Smooth muscle cell (in vitro differentiated cells): ENCODE data around the gene ACOT2. TPM values are rescaled to one million over a fixed set of nuclear protein-coding genes. Genes with fewer than 3 reads are reported as not detected.
"Not testable (repeated sequence)": the region's sequence is repeated elsewhere in the genome, so short reads cannot be mapped to it uniquely, and the experiment has no call there.

ENCODE experiments used
- DNase-seq: peaks from one replicate; lab custom pipeline; 2025; ENCODE audit not compliant: unreplicated experiment; lab: John Stamatoyannopoulos, UW
- H2AFZ ChIP-seq: fragments of 200-600 bp; sonication (generic); 2 replicates; pipeline ENCODE4 v1.6.0; 2016; ENCODE audit warnings: antibody characterized with exemption, low read depth, mild to moderate bottlenecking
- H3F3A ChIP-seq: fragments of 200-600 bp; sonication (generic); 2 replicates; pipeline ENCODE4 v1.6.0; 2017; ENCODE audit warnings: antibody characterized with exemption, low read depth
- H3K27ac ChIP-seq: fragments of 200-600 bp; sonication (generic); 2 replicates; pipeline ENCODE4 v1.5.1; 2016; ENCODE audit warnings: low read depth, mild to moderate bottlenecking
- H3K27me3 ChIP-seq: fragments of 200-600 bp; sonication (generic); 2 replicates; pipeline ENCODE4 v1.6.1; 2016; ENCODE audit warnings: low read depth, mild to moderate bottlenecking
- H3K36me3 ChIP-seq: fragments of 200-600 bp; sonication (generic); 2 replicates; pipeline ENCODE4 v1.5.1; 2016; ENCODE audit warnings: low read depth
- H3K4me1 ChIP-seq: fragments of 200-600 bp; sonication (generic); 2 replicates; pipeline ENCODE4 v1.5.1; 2016; ENCODE audit warnings: low read depth
- H3K4me2 ChIP-seq: fragments of 200-600 bp; sonication (generic); 2 replicates; pipeline ENCODE4 v1.6.0; 2016; ENCODE audit warnings: mild to moderate bottlenecking
- H3K4me3 ChIP-seq: fragments of 200-600 bp; sonication (generic); 2 replicates; pipeline ENCODE4 v1.5.1; 2016; ENCODE audit warnings: mild to moderate bottlenecking
- H3K79me2 ChIP-seq: fragments of 200-600 bp; sonication (generic); 2 replicates; pipeline ENCODE4 v1.6.0; 2016; ENCODE audit warnings: low read depth, mild to moderate bottlenecking
- H3K9ac ChIP-seq: fragments of 200-600 bp; sonication (generic); 2 replicates; pipeline ENCODE4 v1.6.0; 2016; ENCODE audit warnings: low read depth
- H3K9me3 ChIP-seq: fragments of 200-600 bp; sonication (generic); replicated peaks from 2 replicates; pipeline ENCODE4 v1.5.1; 2016; ENCODE audit warnings: low read depth
- H4K20me1 ChIP-seq: fragments of 200-600 bp; sonication (generic); 2 replicates; pipeline ENCODE4 v1.6.0; 2016; ENCODE audit warnings: low read depth
- WGBS: methylation state at CpG from one replicate; pipeline ENCODE4 v1.1.7; 2016; ENCODE audit warnings: low lambda C conversion rate; 5-methylcytosine and 5-hydroxymethylcytosine counted together
- polyA plus RNA-seq: library from polyadenylated mRNA; unstranded; fragments of >200 nt; fragmentation: Nextera tagmentation; extraction: Ambion mirVana; gene quantifications from 2 replicates; pipeline ENCODE4 v1.2.1, GENCODE V29; 2016
- total RNA-seq: library from RNA; depleted of rRNA; stranded (reverse); fragments of >200 nt; gene quantifications from 2 replicates; pipeline ENCODE4 v1.2.3, GENCODE V29; 2014
- TF ChIP-seq, protein P1 (sequence below): fragments of 200-600 bp; sonication (generic); IDR thresholded peaks from 2 replicates; pipeline ENCODE4 v1.5.1; 2017; ENCODE audit warnings: borderline replicate concordance, mild to moderate bottlenecking, antibody characterized with exemption; ENCODE audit not compliant: insufficient read depth, poor library complexity, severe bottlenecking

The ACOT2 gene
- total and polyA plus RNA-seq, 2 experiments from 2014 or later: 14.7 to 20.5 TPM

DNA sequence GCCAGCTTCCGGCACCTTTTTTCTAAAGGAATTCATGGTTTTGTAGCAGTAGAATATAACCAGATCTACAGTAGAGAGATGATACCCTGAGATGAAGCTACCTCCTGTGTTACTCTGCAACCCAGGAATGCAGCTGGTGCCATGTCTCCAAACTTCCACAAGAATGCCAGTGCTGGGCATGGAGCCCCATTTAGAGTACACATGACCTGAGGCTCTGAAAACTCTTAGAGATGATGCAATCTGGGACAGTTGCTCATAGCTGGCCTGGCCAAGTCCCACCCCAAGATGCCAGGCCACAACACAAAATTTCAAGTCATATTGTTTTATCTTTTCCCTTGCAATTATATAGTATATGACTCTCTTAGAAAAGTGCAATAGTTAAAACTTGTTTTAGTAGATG lies 23.7 kb upstream of the ACOT2 start:
- H3F3A ChIP-seq, H3K4me3 ChIP-seq, H3K9me3 ChIP-seq, DNase-seq, H3K9ac ChIP-seq, H3K36me3 ChIP-seq, H3K27ac ChIP-seq, H3K4me2 ChIP-seq, H2AFZ ChIP-seq, H4K20me1 ChIP-seq, H3K4me1 ChIP-seq, H3K79me2 ChIP-seq, H3K27me3 ChIP-seq: not testable (repeated sequence)
- 86% methylated on average over 1 of the region's 1 CpG for WGBS

DNA sequence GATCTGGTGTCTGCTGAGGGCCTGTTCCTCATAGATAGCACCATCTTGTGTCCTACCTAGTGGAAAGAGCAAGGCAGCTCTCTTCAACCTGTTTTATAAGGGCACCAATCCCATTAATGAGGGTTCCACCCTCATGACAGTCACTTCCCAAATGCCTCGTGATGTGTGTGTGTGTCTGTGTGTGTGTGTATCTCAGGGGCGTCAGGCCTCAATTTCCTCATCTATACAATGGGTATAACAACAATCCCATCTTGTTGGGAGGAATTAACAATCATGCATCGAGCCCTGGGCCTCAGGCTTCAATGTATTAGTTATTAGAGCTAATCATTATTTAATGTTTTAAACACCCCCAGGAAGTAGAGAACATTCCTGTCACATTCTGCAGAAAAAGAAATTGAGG lies 19.9 kb upstream of the ACOT2 start:
- H3K4me2 ChIP-seq, H3K27ac ChIP-seq, H3K27me3 ChIP-seq, H3K4me1 ChIP-seq, H3K4me3 ChIP-seq, H3F3A ChIP-seq, H3K9ac ChIP-seq, DNase-seq, H3K36me3 ChIP-seq, H3K9me3 ChIP-seq, H3K79me2 ChIP-seq, H4K20me1 ChIP-seq, H2AFZ ChIP-seq: not testable (repeated sequence)
- 98% methylated on average over 3 of the region's 3 CpGs for WGBS

DNA sequence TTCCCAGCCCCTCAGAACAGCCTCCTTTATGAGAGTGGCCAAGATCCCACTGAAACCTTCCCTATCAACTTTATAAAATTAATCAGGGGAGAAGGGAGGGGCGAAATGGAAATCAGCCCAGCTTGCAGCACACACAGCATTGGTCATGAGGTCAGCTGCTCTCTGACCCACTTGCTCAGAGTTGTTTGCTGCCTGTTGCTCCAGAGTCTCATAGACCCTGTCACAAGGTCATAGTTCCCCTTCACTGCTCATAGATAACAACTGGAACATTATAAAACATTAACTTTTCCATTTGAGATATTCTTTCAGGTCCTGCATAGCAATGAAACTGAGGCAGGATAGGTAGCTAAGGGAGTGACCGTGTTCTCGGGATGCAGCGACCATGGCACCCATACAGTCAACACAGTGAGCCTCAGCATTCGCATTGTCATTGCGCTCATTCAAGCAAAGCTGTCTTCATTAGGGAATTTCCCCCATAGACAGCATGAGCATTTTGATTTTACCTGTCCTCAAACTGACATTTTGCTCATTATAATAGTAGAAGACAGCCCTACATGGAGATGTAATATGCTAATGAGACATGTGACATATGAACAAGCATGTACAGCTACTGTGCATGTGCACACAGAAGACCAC lies 19.0 kb upstream of the ACOT2 start:
- WGBS: 100% methylated on average over 3 of the region's 6 CpGs

DNA sequence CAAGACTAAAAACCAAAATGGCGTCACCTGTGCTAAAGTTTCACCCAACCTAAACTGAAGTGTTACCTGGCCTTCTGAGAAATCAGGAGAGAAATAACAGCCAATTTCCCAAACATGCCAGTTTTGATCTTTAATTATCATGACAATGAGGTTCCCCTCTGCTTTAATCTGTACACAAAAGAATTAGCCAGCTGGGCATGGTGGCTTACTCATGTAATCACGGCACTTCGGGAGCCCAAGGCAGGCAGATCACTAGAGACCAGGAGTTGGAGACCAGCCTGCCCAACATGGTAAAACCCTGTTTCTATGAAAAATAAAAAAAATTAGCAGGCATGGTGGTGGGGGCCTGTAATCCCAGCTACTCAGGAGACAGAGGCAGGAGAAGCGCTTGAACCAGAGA lies 15.2 kb upstream of the ACOT2 start:
- Histone ChIP-seq H3K4me3 (no peak overlapping the region), H3K79me2 (no peaks in the 10 kb centered on the region), H3K36me3 (no peaks in the 10 kb centered on the region), H3K9ac (no peak overlapping the region), H3K27me3 (no peaks in the 10 kb centered on the region), H3K4me2 (no peak overlapping the region), H4K20me1 (no peaks in the 10 kb centered on the region), H3K9me3 (no peaks in the 10 kb centered on the region), H3K4me1 (no peaks in the 10 kb centered on the region), H3F3A (no peaks in the 10 kb centered on the region), H3K27ac (no peak overlapping the region), H2AFZ (no peak overlapping the region)
- TF ChIP-seq, protein P1, sequence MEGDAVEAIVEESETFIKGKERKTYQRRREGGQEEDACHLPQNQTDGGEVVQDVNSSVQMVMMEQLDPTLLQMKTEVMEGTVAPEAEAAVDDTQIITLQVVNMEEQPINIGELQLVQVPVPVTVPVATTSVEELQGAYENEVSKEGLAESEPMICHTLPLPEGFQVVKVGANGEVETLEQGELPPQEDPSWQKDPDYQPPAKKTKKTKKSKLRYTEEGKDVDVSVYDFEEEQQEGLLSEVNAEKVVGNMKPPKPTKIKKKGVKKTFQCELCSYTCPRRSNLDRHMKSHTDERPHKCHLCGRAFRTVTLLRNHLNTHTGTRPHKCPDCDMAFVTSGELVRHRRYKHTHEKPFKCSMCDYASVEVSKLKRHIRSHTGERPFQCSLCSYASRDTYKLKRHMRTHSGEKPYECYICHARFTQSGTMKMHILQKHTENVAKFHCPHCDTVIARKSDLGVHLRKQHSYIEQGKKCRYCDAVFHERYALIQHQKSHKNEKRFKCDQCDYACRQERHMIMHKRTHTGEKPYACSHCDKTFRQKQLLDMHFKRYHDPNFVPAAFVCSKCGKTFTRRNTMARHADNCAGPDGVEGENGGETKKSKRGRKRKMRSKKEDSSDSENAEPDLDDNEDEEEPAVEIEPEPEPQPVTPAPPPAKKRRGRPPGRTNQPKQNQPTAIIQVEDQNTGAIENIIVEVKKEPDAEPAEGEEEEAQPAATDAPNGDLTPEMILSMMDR: no peak
- 94% methylated on average over 4 of the region's 4 CpGs for WGBS
- no peak for DNase-seq

More for the DNA sequence above, 19.0 kb upstream of the ACOT2 start:
- not testable (repeated sequence) for H4K20me1 ChIP-seq, H3K36me3 ChIP-seq, H3K4me3 ChIP-seq, H3K27ac ChIP-seq, H3K9ac ChIP-seq, H3F3A ChIP-seq, H3K4me1 ChIP-seq, H2AFZ ChIP-seq, H3K79me2 ChIP-seq, H3K4me2 ChIP-seq, H3K27me3 ChIP-seq, H3K9me3 ChIP-seq, DNase-seq

DNA sequence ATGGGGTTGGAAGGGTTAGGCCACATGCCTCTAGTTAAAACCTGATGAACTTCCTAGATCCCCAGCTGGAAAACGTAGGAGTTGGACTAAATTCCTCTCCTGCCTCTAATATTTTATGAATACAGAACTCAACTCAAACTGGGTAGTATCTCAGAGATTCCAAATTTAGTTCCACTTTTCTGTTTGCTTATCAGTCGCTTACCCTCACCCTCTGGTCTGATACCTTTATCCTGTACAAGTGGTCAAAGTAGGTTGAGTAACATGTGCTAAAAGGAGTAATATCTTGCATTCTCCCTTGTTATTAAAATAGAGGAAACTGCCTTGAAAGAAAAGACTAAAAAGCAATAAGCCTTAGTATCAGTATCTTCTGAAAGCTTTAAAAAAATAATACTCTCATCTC lies 11.8 kb upstream of the ACOT2 start:
- H3K79me2 ChIP-seq, H3F3A ChIP-seq, H3K36me3 ChIP-seq, H3K4me2 ChIP-seq, H3K4me1 ChIP-seq, H3K4me3 ChIP-seq, H2AFZ ChIP-seq, H4K20me1 ChIP-seq, H3K9ac ChIP-seq, H3K27ac ChIP-seq, DNase-seq, H3K27me3 ChIP-seq, H3K9me3 ChIP-seq: not testable (repeated sequence)
- 42% methylated on average over 2 of the region's 2 CpGs for WGBS

DNA sequence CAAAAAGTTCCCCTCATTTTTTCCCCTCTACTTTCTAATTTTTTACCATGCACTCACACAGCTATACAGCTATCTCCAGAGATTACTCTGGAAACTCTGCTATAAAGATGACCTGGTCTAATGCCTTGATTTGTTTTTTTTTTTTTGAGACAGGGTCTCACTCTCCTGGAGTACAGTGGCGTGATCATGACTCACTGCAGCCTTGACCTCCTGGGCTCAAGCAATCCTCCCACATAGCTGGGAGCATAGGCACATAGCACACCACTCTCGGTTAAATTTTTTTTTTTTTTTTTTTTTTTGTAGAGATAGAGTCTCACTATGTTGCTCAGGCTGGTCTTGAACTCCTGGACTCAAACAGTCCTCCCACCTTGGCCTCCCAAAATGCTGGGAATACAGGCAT lies 10.8 kb upstream of the ACOT2 start:
- not testable (repeated sequence) for H3K4me1 ChIP-seq, H3K79me2 ChIP-seq, H3F3A ChIP-seq, H3K27ac ChIP-seq, H4K20me1 ChIP-seq, H3K4me2 ChIP-seq, H3K36me3 ChIP-seq, H3K4me3 ChIP-seq, DNase-seq, H2AFZ ChIP-seq, H3K27me3 ChIP-seq, H3K9ac ChIP-seq, H3K9me3 ChIP-seq
- WGBS: 55% methylated on average over 2 of the region's 2 CpGs

DNA sequence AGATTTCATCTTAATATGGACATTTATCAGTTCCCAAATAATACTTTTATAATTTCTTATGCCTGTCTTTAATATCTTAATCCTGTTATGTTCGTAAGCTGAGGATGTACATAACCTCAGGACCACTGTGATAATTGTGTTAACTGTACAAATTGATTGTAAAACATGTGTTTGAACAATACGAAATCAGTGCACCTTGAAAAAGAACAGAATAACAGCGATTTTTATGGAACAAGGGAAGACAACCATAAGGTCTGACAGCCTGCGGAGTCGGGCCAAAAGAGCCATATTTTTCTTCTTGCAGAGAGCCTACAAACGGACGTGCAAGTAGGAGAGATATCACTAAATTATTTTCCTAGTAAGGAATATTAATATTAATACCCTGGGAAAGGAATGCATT lies 6.8 kb upstream of the ACOT2 start:
- H3K4me2 ChIP-seq, H2AFZ ChIP-seq, H3K9me3 ChIP-seq, H3K4me1 ChIP-seq, H3K27ac ChIP-seq, DNase-seq, H3F3A ChIP-seq, H3K36me3 ChIP-seq, H3K4me3 ChIP-seq, H3K27me3 ChIP-seq, H3K79me2 ChIP-seq, H4K20me1 ChIP-seq, H3K9ac ChIP-seq: not testable (repeated sequence)
- 96% methylated on average over 7 of the region's 7 CpGs for WGBS

DNA sequence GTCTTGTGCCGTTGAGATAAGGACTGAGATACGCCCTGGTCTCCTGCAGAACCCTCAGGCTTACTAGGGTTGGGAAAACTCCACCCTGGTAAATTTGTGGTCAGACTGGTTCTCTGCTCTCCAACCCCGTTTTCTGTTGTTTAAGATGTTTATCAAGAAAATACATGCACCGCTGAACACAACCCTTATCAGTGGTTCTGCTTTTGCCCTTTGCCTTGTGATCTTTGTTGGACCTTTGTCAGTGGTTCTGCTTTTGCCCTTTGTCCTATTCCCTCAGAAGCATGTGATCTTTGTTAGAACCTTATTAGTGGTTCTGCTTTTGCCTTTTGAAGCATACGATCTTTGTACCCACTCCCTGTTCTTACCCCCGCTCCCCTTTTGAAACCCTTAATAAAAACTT lies 6.3 kb upstream of the ACOT2 start:
- H2AFZ ChIP-seq, H3K4me1 ChIP-seq, H3K27ac ChIP-seq, H3F3A ChIP-seq, H3K9ac ChIP-seq, H3K4me2 ChIP-seq, H3K27me3 ChIP-seq, H4K20me1 ChIP-seq, H3K9me3 ChIP-seq, H3K36me3 ChIP-seq, DNase-seq, H3K4me3 ChIP-seq, H3K79me2 ChIP-seq: not testable (repeated sequence)
- WGBS: 89% methylated on average over 6 of the region's 6 CpGs
